Activated CD4-positive, alpha-beta T cell treated with anti-CD3 and anti-CD28 coated beads for 36 hours (primary cell): ENCODE measurements around the gene DALRD3. TPM values are rescaled to one million over a fixed set of nuclear protein-coding genes. Genes with fewer than 3 reads are reported as not detected.

ENCODE experiments used
- ATAC-seq: fragments of 200-7000 bp; cut with Tn5 transposase; one replicate; pipeline ENCODE4 v1.10.0; 2021; ENCODE audit warnings: mild to moderate bottlenecking, moderate library complexity
- CTCF ChIA-PET: fragments of 350-600 bp; sonication (Branson Sonifier 250); formaldehyde crosslinking; loops from one replicate; lab custom pipeline; 2021; ENCODE audit warnings: antibody characterized with exemption; lab: Charles Lee
- POLR2A ChIA-PET: fragments of 350-600 bp; sonication (Branson Sonifier 250); formaldehyde crosslinking; loops from one replicate; lab custom pipeline; 2021; ENCODE audit warnings: antibody characterized with exemption, inconsistent platforms; lab: Charles Lee
- DNase-seq: peaks from one replicate; pipeline ENCODE4 v3.0.0-alpha.2; 2020
- H3K27ac Mint-ChIP-seq: one replicate; pipeline ENCODE4 v1.8.0; 2021; ENCODE audit warnings: mixed read lengths
- H3K27me3 Mint-ChIP-seq: one replicate; pipeline ENCODE4 v1.8.0; 2021; ENCODE audit warnings: mixed read lengths
- H3K36me3 Mint-ChIP-seq: one replicate; pipeline ENCODE4 v1.8.0; 2021; ENCODE audit warnings: low read depth, mixed read lengths
- H3K4me1 Mint-ChIP-seq: one replicate; pipeline ENCODE4 v1.8.0; 2021; ENCODE audit warnings: mixed read lengths
- H3K4me3 Mint-ChIP-seq: one replicate; pipeline ENCODE4 v1.8.0; 2021; ENCODE audit warnings: mild to moderate bottlenecking, moderate library complexity, mixed read lengths
- H3K9me3 Mint-ChIP-seq: one replicate; pipeline ENCODE4 v1.8.0; 2021; ENCODE audit warnings: low read depth, mixed read lengths
- intact Hi-C, 2 experiments: fragments of 100-400 bp; cut with DNase I in 1 of 2; cut with micrococcal nuclease in 1 of 2; formaldehyde crosslinking; loops; one replicate each; pipeline versions ENCODE4 v1.14.2 to v1.15.1; 2022 to 2024; cut with DNase I, micrococcal nuclease
- total RNA-seq, 2 experiments: library from RNA; stranded (reverse); gene quantifications; one replicate each; pipeline ENCODE4 v1.2.3, GENCODE V29; 2021

Gene DALRD3
- total RNA-seq, 2 experiments from 2014 or later, result 25.8 to 26.0 TPM

DNA sequence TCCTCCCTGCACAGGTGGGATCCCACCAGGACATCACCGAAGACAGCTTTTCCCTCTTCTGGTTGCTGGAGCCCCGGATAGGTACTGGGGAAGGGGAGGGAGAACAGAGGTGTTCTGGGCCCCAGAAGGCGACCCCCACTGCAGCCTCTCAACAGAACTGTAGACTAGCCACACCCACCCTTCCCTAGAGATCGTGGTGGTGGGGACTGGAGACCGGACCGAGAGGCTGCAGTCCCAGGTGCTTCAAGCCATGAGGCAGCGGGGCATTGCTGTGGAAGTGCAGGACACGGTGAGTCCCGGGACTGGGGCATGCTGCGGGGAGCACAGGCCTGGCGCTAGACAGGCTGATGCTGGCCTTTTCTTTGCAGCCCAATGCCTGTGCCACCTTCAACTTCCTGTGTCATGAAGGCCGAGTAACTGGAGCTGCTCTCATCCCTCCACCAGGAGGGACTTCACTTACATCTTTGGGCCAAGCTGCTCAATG lies 4.3 kb upstream of the DALRD3 start:
- peak overlapping the region; percentile 96 for H3K27ac Mint-ChIP-seq
- DNase-seq (peak; percentile 41), ATAC-seq (no peak)
- H3K9me3 Mint-ChIP-seq, result no peaks in the 10 kb centered on the region
- peaks cover 59% of the 10 kb centered on the region for H3K4me1 Mint-ChIP-seq
- no peaks in the 10 kb centered on the region for H3K27me3 Mint-ChIP-seq
- ChIA-PET CTCF (interaction anchor here (0.7 to 5.7 kb wide), 8 partner anchors 10 to 1604 kb away, joined by 3 to 43 read pairs (median 4); partner anchors contain the start of genes ARIH2, NCKIPSD, P4HTM and WDR6), POLR2A (interaction anchor here (2.0 to 9.0 kb wide), 3 partner anchors 14 to 104 kb away, joined by 9 to 102 read pairs (median 31); partner anchors contain the start of genes ARIH2, QRICH1 and WDR6)
- H3K36me3 Mint-ChIP-seq, result peaks cover 52% of the 10 kb centered on the region
- peak overlapping the region; percentile 95 for H3K4me3 Mint-ChIP-seq
- intact Hi-C loops, result loop anchor here (1.0 to 10.0 kb wide), 7 partner anchors 135 to 1548 kb away; partner anchors contain the start of genes AMT (in 1 of the 2), CDC25A (in 1 of the 2), IP6K2 (in 1 of the 2) and NICN1 (in 1 of the 2)

DNA sequence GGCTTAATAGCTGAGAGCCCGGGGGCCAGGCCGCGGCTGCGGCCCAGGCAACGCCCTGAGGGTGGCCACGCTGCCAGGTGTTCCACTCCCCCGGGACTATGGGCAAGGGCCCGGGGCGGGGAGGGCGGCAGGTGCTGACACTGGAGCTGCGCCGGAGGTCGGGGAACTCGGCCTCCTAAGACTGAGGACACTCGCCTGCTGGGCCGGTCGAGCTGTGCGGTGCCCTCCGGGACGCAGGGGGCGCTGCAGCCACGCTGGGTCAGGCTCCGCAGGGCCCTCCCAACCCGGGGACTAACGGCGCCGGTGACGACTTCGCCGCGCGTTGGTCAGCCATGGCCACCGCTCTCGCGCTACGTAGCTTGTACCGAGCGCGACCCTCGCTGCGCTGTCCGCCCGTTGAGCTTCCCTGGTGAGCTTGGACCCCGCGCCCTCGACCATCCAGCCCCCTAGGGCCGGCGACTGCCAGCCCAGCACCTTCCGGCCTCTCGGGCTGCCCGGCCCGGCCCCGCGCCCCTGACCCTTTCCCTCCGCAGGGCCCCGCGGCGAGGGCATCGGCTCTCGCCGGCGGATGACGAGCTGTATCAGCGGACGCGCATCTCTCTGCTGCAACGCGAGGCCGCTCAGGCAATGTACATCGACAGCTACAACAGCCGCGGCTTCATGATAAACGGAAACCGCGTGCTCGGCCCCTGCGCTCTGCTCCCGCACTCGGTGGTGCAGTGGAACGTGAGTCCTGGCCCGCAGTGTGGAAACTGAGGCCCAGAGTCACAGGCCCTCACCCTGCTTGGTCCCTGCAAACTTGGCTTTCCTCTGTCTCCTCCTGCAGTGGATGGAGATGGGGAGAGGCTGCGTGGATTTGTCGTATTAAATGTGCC lies 3.7 kb upstream of the DALRD3 start, which contains the start of gene NDUFAF3:
TSS of gene NDUFAF3 (plus strand) at position 309 of the 875 bp plus-strand sequence. CDS start at position 333, 24 bp downstream.
- peak; percentile 78 for ATAC-seq
- Mint-ChIP-seq H3K4me1 (peaks cover 60% of the 10 kb centered on the region), H3K9me3 (no peaks in the 10 kb centered on the region), H3K36me3 (peaks cover 46% of the 10 kb centered on the region), H3K27ac (peak within 1 kb of the TSS; percentile 96), H3K4me3 (peak within 1 kb of the TSS; percentile 95), H3K27me3 (no peaks in the 10 kb centered on the region)
- ChIA-PET POLR2A (interaction anchor here (0.5 to 9.0 kb wide), 7 partner anchors 7 to 387 kb away, joined by 3 to 102 read pairs (median 10); partner anchors contain the start of genes ARIH2, IMPDH2, P4HTM and QRICH1), CTCF (interaction anchor here (0.6 to 5.7 kb wide), 13 partner anchors 9 to 1603 kb away, joined by 3 to 43 read pairs (median 4); partner anchors contain the start of genes NCKIPSD, P4HTM, QRICH1 and WDR6)
- DNase-seq, result peak; percentile 96
- intact Hi-C loops, result loop anchor here (1.0 to 10.0 kb wide), 24 partner anchors 7 to 1547 kb away; partner anchors contain the start of genes IMPDH2 (in 2 of the 2), QRICH1 (in 2 of the 2), WDR6 (in 2 of the 2) and AMT (in 1 of the 2)

GRCh38 chr3:49021213-49021812 lies 2.9 kb upstream of the DALRD3 start:
- H3K27ac Mint-ChIP-seq, result peak overlapping the region; percentile 95
- peak; percentile 75 for ATAC-seq
- H3K27me3 Mint-ChIP-seq, result no peaks in the 10 kb centered on the region
- ChIA-PET CTCF (interaction anchor here (0.6 to 5.7 kb wide), 16 partner anchors 8 to 1074 kb away, joined by 3 to 43 read pairs (median 3); partner anchors contain the start of genes IMPDH2, NCKIPSD, P4HTM and QRICH1), POLR2A (interaction anchor here (1.7 to 9.0 kb wide), 6 partner anchors 8 to 102 kb away, joined by 8 to 102 read pairs (median 18); partner anchors contain the start of genes ARIH2, IMPDH2, P4HTM and QRICH1)
- peaks cover 52% of the 10 kb centered on the region for H3K4me1 Mint-ChIP-seq
- peak overlapping the region; percentile 95 for H3K4me3 Mint-ChIP-seq
- DNase-seq, result peak; percentile 99
- H3K36me3 Mint-ChIP-seq, result peaks cover 39% of the 10 kb centered on the region
- H3K9me3 Mint-ChIP-seq, result no peaks in the 10 kb centered on the region
- intact Hi-C loops, result loop anchor here (1.0 to 10.0 kb wide), 21 partner anchors 8 to 1547 kb away; partner anchors contain the start of genes IMPDH2 (in 2 of the 2), QRICH1 (in 2 of the 2), WDR6 (in 2 of the 2) and AMT (in 1 of the 2)

- intact Hi-C loops, result loop anchor here (1.0 to 10.0 kb wide), 21 partner anchors 9 to 1546 kb away; partner anchors contain the start of genes IMPDH2 (in 2 of the 2), QRICH1 (in 2 of the 2), WDR6 (in 2 of the 2) and AMT (in 1 of the 2)
- Mint-ChIP-seq H3K9me3 (no peaks in the 10 kb centered on the region), H3K36me3 (peaks cover 34% of the 10 kb centered on the region), H3K27ac (peak overlapping the region; percentile 84), H3K27me3 (no peaks in the 10 kb centered on the region), H3K4me1 (peaks cover 45% of the 10 kb centered on the region), H3K4me3 (peak overlapping the region; percentile 95)
- ChIA-PET CTCF (interaction anchor here (0.6 to 5.7 kb wide), 15 partner anchors 8 to 826 kb away, joined by 3 to 43 read pairs (median 3); partner anchors contain the start of genes IMPDH2, P4HTM and WDR6), POLR2A (interaction anchor here (0.7 to 9.0 kb wide), 8 partner anchors 8 to 102 kb away, joined by 3 to 102 read pairs (median 8); partner anchors contain the start of genes ARIH2, IMPDH2, P4HTM and QRICH1)
- ATAC-seq (no peak), DNase-seq (peak; percentile 56)
Measured at GRCh38 chr3:49020330-49021212, 2.2 kb upstream of the DALRD3 start.

DNA sequence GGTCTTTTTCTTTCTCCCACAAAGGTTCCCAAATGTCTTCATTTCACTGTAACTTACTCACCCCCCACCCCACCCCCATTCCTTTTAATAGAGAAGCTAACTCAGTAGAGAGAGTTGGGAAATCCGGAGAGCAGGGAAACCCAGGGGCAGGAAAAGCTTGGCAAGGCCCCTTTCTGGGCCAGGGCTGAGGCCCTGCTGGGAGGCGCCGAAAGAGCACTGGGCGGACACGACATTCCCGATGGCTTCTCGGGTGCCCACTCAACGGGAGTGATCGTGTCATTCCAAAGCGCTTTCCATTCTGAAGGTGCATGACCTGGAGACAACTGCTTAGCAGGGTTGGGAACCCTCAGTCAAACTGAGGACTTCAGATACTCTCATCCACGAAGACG lies 1.6 kb upstream of the DALRD3 start:
- intact Hi-C loops, result loop anchor here (2.0 to 10.0 kb wide), 10 partner anchors 31 to 1545 kb away; partner anchors contain the start of genes AMT (in 1 of the 2), CCDC51 (in 1 of the 2), CCDC71 (in 1 of the 2) and CDC25A (in 1 of the 2)
- peaks cover 39% of the 10 kb centered on the region for H3K4me1 Mint-ChIP-seq
- CTCF ChIA-PET, result interaction anchor here (0.6 to 3.6 kb wide), 9 partner anchors 9 to 826 kb away, joined by 3 to 28 read pairs (median 3); partner anchors contain the start of genes IMPDH2 and WDR6

DNA sequence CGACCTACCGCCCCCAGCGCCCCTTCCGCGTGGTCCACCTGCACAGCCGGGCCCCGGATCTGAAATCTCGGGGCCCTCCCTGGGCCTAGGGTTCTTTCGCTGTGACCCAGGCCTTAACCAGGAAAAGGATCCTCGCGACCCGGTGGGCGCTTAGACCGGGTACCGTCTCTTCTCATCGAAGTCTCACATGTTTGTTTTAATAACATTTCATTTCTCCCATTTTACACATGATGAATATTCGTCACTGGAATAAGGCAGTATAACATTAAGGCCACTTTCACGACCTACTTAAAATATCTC lies 277 bp upstream of the DALRD3 start:
- peaks cover 25% of the 10 kb centered on the region for H3K36me3 Mint-ChIP-seq
- peak overlapping the region; percentile 95 for H3K4me3 Mint-ChIP-seq
- no peaks in the 10 kb centered on the region for H3K27me3 Mint-ChIP-seq
- intact Hi-C loops, result loop anchor here in 1 of 2 experiments (1.0 kb wide), 1 partner anchor 29 kb away; no protein-coding TSS in a partner anchor
- ChIA-PET CTCF (interaction anchor here (1.0 kb wide), 1 partner anchor 12 kb away, joined by 3 read pairs; the partner anchor contains the start of gene WDR6), POLR2A (interaction anchor here (0.6 to 9.0 kb wide), 4 partner anchors 10 to 546 kb away, joined by 3 to 102 read pairs (median 10); partner anchors contain the start of genes IMPDH2 and WDR6)
- ATAC-seq (no peak), DNase-seq (no peak)
- H3K9me3 Mint-ChIP-seq, result no peaks in the 10 kb centered on the region
- H3K27ac Mint-ChIP-seq, result peak overlapping the region; percentile 91
- peaks cover 26% of the 10 kb centered on the region for H3K4me1 Mint-ChIP-seq

More for the DNA sequence above, 1.6 kb upstream of the DALRD3 start:
- Mint-ChIP-seq H3K27me3 (no peaks in the 10 kb centered on the region), H3K27ac (peak overlapping the region; percentile 84), H3K9me3 (no peaks in the 10 kb centered on the region), H3K36me3 (peaks cover 34% of the 10 kb centered on the region), H3K4me3 (peak overlapping the region; percentile 95)
- DNase-seq, result no peak
- POLR2A ChIA-PET, result interaction anchor here (0.7 to 9.0 kb wide), 5 partner anchors 9 to 74 kb away, joined by 3 to 102 read pairs (median 4); partner anchors contain the start of genes IMPDH2, QRICH1 and WDR6
- no peak for ATAC-seq

DNA sequence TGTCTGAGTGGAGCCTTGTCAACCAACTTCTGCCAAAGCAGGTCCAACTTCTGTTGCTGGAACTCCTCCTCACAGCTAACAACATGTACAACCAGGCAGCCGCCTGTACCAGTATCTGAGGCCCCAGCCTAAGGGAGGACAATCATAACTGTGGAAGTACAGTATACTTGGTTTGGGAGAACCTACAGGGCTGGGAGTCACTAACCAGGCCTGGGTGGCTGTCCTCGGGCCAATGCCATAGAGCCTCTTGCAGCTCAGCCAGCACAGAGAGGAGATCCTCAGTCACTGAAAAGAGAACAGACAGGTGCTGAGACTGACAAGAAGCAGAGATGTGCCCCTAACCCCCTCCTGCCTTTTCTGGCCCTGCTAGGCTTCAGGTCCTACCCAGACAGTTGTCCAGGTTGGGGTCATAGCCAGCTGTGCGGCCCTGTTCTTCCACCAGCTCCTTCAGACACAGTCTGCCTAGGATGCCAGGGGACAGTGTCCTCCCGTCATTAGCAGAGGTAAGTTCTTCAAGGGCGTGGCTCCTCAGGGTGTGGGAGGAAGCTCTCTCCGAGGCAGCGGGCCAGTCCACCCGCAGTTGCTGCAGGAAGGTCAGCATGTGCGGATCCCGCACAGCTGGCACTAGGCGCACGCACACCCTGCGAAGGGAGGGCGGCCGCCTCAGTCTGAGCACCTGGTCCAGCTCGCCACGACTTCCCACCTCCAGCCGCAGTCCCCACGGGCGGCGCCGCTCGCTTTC lies 980 bp downstream of the DALRD3 start:
- no peaks in the 10 kb centered on the region for H3K9me3 Mint-ChIP-seq
- peak overlapping the region; percentile 95 for H3K4me3 Mint-ChIP-seq
- no peaks in the 10 kb centered on the region for H3K27me3 Mint-ChIP-seq
- H3K4me1 Mint-ChIP-seq, result peaks cover 18% of the 10 kb centered on the region
- DNase-seq, result peak; percentile 36
- H3K27ac Mint-ChIP-seq, result peak overlapping the region; percentile 55
- intact Hi-C loops, result no loop called here
- peaks cover 17% of the 10 kb centered on the region for H3K36me3 Mint-ChIP-seq
- no peak for ATAC-seq
- CTCF ChIA-PET, result interaction anchor here (0.5 to 4.7 kb wide), 6 partner anchors 9 to 1005 kb away, joined by 3 to 27 read pairs (median 4); partner anchors contain the start of genes P4HTM, QRICH1 and WDR6
- POLR2A ChIA-PET, result interaction anchor here (1.0 to 9.0 kb wide), 4 partner anchors 9 to 77 kb away, joined by 3 to 102 read pairs (median 10); partner anchors contain the start of genes IMPDH2, QRICH1 and WDR6

GRCh38 chr3:49016414-49017228 lies 1.8 kb downstream of the DALRD3 start:
- intact Hi-C loops, result no loop called here
- H3K9me3 Mint-ChIP-seq, result no peaks in the 10 kb centered on the region
- peaks cover 18% of the 10 kb centered on the region for H3K4me1 Mint-ChIP-seq
- peak overlapping the region; percentile 95 for H3K4me3 Mint-ChIP-seq
- peaks cover 15% of the 10 kb centered on the region for H3K36me3 Mint-ChIP-seq
- H3K27ac Mint-ChIP-seq, result no peak overlapping the region
- POLR2A ChIA-PET, result interaction anchor here (1.0 to 9.0 kb wide), 4 partner anchors 8 to 78 kb away, joined by 3 to 102 read pairs (median 10); partner anchors contain the start of genes IMPDH2, QRICH1 and WDR6
- no peak for ATAC-seq
- CTCF ChIA-PET, result interaction anchor here (0.5 to 4.7 kb wide), 7 partner anchors 8 to 1004 kb away, joined by 3 to 27 read pairs (median 4); partner anchors contain the start of genes P4HTM, QRICH1 and WDR6
- no peak for DNase-seq
- H3K27me3 Mint-ChIP-seq, result no peaks in the 10 kb centered on the region
